ENCODE measurements around the gene FAM20C. TPM values are rescaled to one million over a fixed set of nuclear protein-coding genes. Genes with fewer than 3 reads are reported as not detected.

Gene FAM20C
- total RNA-seq, 2 donors from 2014 or later: 32.5 to 106 TPM

GRCh38 chr7:171364-171904, 20.9 kb upstream of the FAM20C start:
- Histone ChIP-seq H3K4me1 (ENCODE audit: control insufficient read depth in 1 of 2, low read depth in 2 of 2) (no peaks in the 10 kb centered on the region), H3K9me3 (no peaks in the 10 kb centered on the region), H3K27ac (no peak overlapping the region), H3K36me3 (no peaks in the 10 kb centered on the region), H3K4me3 (no peak overlapping the region), H3K27me3 (replicated peaks; ENCODE audit: insufficient read depth) (no peaks in the 10 kb centered on the region)
- TF ChIP-seq CTCF (IDR thresholded peaks at IDR 0.05): no peak
- DNase-seq (ENCODE audit: low spot score): no peak
- ATAC-seq (ENCODE audit: insufficient number of reproducible peaks, low FRiP score, low read depth): no peak

- no peak for TF ChIP-seq CTCF (IDR thresholded peaks at IDR 0.05)
- H3K27ac ChIP-seq: no peak overlapping the region
- no peak overlapping the region for H3K4me3 ChIP-seq
- H3K9me3 ChIP-seq: no peaks in the 10 kb centered on the region
- ATAC-seq (ENCODE audit: insufficient number of reproducible peaks, low FRiP score, low read depth) (no peak), DNase-seq (ENCODE audit: low spot score) (no peak)
- no peaks in the 10 kb centered on the region for H3K36me3 ChIP-seq
- H3K27me3 ChIP-seq (replicated peaks; ENCODE audit: insufficient read depth): no peaks in the 10 kb centered on the region
- H3K4me1 ChIP-seq (ENCODE audit: control insufficient read depth in 1 of 2, low read depth in 2 of 2): no peaks in the 10 kb centered on the region
Observed at GRCh38 chr7:171912-172515, 20.4 kb upstream of the FAM20C start.

- H3K4me1 ChIP-seq (ENCODE audit: control insufficient read depth in 1 of 2, low read depth in 2 of 2): no peaks in the 10 kb centered on the region
- H3K36me3 ChIP-seq: no peaks in the 10 kb centered on the region
- H3K9me3 ChIP-seq: no peaks in the 10 kb centered on the region
- DNase-seq (ENCODE audit: low spot score) (no peak), ATAC-seq (ENCODE audit: insufficient number of reproducible peaks, low FRiP score, low read depth) (no peak)
- H3K4me3 ChIP-seq: no peak overlapping the region
- no peak overlapping the region for H3K27ac ChIP-seq
- no peak for TF ChIP-seq CTCF (IDR thresholded peaks at IDR 0.05)
- H3K27me3 ChIP-seq (replicated peaks; ENCODE audit: insufficient read depth): no peaks in the 10 kb centered on the region
Observed at GRCh38 chr7:173209-173918, 19.0 kb upstream of the FAM20C start.

GRCh38 chr7:174716-175115, 17.7 kb upstream of the FAM20C start:
- TF ChIP-seq CTCF (IDR thresholded peaks at IDR 0.05): no peak
- DNase-seq (ENCODE audit: low spot score): no peak
- no peaks in the 10 kb centered on the region for H3K36me3 ChIP-seq
- no peaks in the 10 kb centered on the region for H3K9me3 ChIP-seq
- no peaks in the 10 kb centered on the region for H3K4me1 ChIP-seq (ENCODE audit: control insufficient read depth in 1 of 2, low read depth in 2 of 2)
- H3K27me3 ChIP-seq (replicated peaks; ENCODE audit: insufficient read depth): no peaks in the 10 kb centered on the region
- no peak overlapping the region for H3K27ac ChIP-seq
- H3K4me3 ChIP-seq: no peak overlapping the region
- ATAC-seq (ENCODE audit: insufficient number of reproducible peaks, low FRiP score, low read depth): no peak

GRCh38 chr7:175955-176354, 16.4 kb upstream of the FAM20C start:
- ATAC-seq (ENCODE audit: insufficient number of reproducible peaks, low FRiP score, low read depth) (no peak), DNase-seq (ENCODE audit: low spot score) (no peak)
- H3K9me3 ChIP-seq: no peaks in the 10 kb centered on the region
- H3K4me3 ChIP-seq: no peak overlapping the region
- H3K36me3 ChIP-seq: no peaks in the 10 kb centered on the region
- H3K27ac ChIP-seq: no peak overlapping the region
- H3K4me1 ChIP-seq (ENCODE audit: control insufficient read depth in 1 of 2, low read depth in 2 of 2): no peaks in the 10 kb centered on the region
- TF ChIP-seq CTCF (IDR thresholded peaks at IDR 0.05): no peak
- H3K27me3 ChIP-seq (replicated peaks; ENCODE audit: insufficient read depth): no peaks in the 10 kb centered on the region
